Thyroid gland (tissue), 4 donors: ENCODE results near the gene CENPX.

ENCODE experiments used
- CTCF ChIP-seq, 6 experiments: fragments of 200-600 bp in 3 of 6; fragments of 450-650 bp in 3 of 6; sonication (generic) in 3 of 6; IDR thresholded peaks; one replicate each; pipeline ENCODE4 v1.5.1; 2016 to 2019; ENCODE audit warnings: antibody characterized with exemption in 6 of 6, mild to moderate bottlenecking in 2 of 6, inconsistent platforms in 1 of 6, moderate library complexity in 1 of 6
- POLR2A ChIP-seq, 2 donors: fragments of 450-650 bp; IDR thresholded peaks; one replicate each; pipeline ENCODE4 v1.6.1; 2017; ENCODE audit warnings: antibody characterized with exemption in 2 of 2, mild to moderate bottlenecking in 2 of 2, moderate library complexity in 1 of 2

- TF ChIP-seq CTCF (IDR thresholded peaks at IDR 0.05) (no peak), POLR2A (IDR thresholded peaks at IDR 0.05) (no peak)
Measured at GRCh38 chr17:82058855-82059249, 36.2 kb upstream of the CENPX start.
